HG02759 (cell line): ENCODE measurements around the gene TBL1X.

Experiments
- ATAC-seq: cut with Tn5 transposase; IDR thresholded peaks from one replicate; pipeline ENCODE4 v1.9.1; 2021; ENCODE audit warnings: mild to moderate bottlenecking, moderate library complexity; ENCODE audit not compliant: unreplicated experiment

TBL1X gene

DNA sequence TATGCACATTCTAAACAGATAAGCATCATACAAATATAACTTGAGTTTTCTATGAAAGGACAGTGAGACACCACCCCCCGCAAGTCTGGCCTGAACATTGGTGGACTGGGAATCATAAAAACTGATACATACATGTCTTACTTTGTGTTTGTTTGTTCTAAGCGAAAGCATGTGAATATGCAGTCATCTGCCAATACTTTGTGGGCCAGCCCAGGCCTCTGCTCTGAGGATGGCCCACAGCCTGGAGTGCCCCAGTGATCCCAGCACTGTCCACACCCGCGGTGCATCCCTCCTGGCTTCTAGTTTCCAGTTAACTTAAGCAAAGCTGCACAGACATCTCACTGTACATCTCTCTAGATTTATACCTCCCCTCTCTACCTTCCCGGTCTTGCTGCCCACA lies 154.3 kb downstream of the TBL1X start:
- no peak for ATAC-seq

DNA sequence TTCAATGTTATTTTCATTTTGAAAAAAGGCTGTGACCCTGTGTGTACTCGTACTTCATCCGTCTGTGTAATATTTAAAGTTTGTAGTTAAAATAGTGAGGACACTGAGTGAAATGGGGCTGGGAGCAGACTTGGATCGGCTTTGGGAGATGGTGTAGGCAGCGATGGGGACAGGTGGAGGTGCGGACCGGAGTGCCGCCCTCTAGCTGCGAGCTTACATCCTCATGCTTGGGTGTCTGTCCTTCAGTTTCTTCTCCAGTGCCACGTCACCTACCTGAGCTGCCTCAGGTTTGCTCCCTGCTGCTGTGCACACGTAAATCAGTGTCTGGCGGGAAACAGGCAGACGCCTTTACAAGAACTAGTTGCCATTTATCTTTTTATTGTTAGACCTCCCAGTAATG lies 154.7 kb downstream of the TBL1X start:
- no peak for ATAC-seq

DNA sequence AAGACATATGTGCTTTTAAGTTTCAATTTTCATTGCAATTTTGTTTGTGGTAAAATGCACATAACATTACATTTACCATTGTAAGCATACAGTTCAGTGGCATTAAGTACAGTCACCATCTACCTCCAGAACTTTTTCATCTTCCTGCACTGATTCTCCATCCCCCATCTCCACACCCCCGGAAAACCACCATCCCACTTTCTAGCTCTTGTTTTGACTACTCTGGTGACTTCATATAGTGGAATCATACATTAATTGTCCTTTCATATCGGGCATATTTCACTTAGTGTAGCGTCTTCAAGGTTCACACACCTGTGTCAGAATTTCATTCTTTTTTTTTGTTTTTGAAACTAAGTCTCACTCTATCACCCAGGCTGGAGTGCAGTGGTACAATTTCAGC lies 157.3 kb downstream of the TBL1X start:
- no peak for ATAC-seq

DNA sequence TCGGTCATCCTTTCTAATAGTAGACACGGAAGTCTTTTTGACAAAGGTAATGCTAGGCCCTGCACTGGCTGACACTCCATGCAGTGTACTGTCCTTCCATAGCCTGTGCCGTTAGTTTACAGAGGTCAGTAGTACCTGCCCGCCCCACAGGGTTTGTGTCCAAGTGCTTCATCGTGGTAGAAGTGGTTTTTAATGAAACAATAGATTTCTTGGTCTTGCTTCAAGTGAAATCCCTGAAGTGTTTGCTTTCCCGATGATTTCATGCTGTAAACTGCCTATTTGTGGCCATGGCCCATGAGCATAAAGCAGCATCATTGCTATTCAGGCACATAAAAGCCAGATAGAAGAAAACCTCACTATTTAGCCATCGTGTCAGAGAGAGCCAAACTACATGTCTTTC lies 161.5 kb downstream of the TBL1X start:
- ATAC-seq: no peak

DNA sequence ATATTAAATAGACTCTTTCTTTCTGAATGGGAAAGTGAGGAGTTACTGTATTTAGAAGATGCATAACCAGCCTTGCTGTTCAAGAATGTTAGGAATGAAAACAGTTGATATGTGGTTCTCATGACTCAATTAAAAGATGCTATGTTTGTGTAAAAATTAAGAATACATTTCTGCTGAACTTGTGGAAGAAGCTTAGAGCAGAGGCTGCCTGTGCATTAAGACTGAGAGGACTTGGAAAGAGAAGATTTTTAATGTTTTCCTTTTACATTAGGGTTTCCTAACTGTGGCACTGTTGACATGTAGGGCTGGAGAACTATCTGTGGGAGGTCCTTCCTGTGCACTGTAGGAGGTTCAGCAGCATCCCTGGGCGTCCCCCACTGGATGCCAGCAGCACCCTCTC lies 163.1 kb downstream of the TBL1X start:
- ATAC-seq: no peak

DNA sequence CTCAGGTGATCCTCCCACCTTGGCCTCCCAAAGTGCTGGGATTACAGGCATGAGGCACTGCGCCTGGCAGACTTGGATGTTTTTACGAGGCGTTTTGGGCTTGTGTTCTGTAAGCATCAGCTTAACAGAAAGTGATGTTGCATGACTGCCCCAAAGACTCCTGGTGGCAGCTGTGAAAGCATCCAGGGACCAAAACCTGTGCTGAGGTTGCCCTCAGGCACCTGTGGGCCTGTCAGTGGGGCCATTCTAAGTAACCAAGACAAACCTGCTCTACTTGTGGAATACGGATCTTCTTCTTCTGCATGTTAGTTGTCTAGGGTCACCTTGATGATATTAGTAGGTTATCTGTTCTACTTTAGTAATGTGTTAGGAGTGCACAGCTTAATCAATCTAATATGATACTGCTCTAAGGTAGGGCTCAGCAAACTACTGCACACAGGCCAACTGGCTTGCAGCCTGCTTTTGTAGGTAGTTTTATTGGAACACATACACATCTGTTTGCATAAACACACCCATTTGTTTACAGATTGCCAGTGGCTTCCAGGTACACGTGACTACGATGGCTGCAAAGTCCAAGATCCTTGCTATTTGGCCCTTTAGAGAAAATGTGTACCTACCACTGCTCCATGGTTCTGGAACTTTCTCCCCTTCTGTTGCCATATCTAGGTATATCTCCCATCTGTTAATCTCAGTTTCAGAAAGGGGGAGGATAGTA lies 164.1 kb downstream of the TBL1X start:
- no peak for ATAC-seq

DNA sequence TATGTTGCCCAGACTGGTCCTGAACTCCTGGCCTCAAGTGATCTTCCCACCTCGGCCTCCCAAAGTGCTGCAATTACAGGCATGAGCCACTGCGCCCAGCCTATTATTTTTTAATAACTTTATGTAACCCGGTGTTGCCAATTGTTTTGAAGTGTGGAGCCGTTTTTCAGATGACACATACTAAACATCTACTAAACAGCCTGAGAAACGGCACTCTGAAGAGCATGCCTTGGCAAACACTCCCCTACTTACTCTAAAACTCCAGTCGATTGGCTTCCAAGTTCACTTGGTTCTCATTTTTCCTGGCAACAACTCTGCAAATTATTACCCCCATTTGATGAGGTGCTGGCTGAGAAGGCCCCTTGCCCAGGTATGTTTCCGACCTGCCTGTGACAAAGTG lies 169.7 kb downstream of the TBL1X start:
- ATAC-seq: no peak

DNA sequence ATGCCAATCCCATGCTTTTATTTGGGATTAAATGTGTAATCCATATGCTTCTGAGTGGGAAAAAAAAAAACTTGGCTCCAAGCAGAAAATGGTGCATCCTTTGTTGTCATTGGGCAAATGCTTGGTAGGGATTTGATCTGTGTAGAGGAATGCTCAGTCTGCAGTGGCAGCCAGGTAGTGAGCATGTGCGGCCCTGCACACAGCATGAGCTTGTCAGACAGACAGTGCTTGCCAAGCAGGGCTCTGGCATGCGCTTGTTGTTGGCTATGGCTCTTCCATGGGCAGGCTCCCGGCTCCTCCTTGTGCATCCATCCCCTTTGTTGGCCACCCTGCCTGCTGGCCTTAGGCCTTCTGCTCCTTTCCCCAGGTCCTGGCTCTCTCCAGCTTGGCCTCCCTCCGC lies 170.5 kb downstream of the TBL1X start:
- ATAC-seq: no peak

DNA sequence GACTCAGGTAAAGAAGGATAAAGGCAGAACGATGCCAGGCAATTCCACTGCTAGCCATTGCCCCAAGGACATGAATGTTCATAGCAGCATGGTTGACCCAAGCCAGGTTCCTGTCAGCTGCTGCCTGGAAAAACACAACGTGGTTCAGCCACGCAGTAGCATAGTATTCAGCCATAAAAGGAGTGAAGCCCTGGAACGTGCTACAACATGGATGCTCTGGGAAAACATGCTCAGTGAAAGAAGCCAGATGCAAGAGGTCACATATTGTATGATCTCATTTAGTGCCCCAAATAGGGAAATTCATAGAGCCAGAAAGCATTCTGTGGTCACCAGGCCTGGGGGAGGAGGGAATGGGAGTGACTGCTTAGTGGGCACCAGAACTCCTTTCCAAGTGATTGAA lies 170.9 kb downstream of the TBL1X start:
- ATAC-seq: no peak

DNA sequence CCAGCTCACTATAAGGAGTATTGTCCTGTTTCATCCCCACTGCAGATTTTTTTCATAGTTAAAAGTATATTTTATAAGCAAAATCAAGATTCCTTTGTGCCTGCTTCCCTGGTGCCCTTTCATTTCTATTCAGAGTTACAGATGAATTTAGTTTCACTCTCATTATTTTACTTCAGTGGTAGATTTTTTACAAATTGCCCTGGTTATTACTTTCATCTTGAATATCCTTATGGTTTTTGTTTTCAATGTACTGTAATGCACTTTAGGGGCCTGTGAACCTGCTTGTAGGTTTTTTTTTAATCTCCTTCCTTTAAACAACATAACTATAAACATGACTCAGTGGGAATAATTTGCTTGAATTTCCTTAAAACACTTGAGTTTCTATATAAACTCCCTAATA lies 174.0 kb downstream of the TBL1X start:
- ATAC-seq: no peak

DNA sequence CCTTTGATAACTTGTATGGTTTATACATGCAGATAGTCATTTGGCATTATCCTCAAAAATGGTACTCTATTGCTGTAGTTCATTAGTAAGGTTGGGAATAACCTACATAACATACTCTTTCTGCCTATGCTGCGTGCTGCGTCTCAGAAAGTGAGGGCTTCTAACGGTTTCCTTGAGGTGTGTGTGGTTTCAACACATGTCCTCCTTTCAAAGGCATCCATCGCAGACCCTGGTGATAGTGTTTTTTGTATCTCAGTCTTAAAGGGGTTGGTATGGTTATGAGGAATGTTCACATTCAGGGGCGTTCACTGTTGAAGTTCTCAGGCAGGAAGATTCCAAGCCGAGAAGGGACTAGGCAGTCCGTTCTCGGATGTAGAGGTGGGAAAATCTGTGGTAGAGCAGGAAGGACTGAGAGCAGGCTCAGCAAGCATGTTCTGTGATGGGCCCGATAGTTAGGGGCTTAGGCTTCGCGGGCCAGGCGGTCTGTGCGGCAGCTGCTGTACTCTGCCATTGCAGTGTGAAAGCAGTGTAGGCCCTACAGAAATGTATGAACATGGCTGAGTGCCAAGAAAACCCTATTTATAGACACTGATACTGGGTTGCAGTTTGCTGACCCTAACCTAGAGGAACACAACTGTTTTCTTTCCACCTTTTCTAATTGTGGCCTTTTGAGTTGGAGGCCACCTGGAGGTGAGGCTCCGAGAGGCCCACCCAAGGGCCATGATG lies 177.6 kb downstream of the TBL1X start:
- no peak for ATAC-seq

DNA sequence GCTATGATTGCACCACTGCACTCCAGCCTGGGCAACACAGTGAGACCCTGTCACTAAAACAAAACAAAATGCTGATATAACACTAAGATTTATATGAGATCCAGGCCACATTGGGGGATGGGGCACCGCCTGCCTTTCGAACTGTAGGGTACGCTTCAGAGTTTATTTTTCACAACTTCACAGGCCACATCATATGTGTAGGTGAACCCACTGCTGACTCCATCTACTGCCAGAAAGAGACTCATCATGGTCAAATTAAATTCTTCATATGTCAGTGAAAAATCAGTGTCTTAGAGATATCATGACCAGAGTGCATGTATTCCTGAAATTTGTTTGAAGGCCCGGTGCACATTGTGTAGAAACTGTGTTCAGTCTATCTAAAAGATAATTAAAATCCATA lies 178.9 kb downstream of the TBL1X start:
- no peak for ATAC-seq

DNA sequence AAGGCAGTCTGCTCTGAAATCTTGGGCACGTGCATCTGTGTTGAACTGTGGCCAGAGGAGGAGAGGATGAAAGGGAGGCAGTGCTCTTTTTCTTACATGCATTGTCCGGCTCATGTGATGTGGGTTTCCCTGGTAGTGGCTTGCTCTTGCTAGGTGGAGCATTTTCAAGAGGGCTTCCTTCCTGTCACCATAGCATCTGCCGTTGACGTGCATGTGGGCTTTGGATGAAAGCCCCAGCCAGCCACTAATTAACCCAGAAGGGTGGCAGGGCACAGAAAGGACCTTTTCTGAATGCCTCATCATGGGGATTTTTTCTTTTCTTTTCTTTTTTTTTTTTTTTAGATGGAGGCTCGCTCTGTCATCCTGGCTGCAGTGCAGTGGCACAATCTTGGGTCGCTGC lies 179.5 kb downstream of the TBL1X start:
- peak; percentile 97 for ATAC-seq

DNA sequence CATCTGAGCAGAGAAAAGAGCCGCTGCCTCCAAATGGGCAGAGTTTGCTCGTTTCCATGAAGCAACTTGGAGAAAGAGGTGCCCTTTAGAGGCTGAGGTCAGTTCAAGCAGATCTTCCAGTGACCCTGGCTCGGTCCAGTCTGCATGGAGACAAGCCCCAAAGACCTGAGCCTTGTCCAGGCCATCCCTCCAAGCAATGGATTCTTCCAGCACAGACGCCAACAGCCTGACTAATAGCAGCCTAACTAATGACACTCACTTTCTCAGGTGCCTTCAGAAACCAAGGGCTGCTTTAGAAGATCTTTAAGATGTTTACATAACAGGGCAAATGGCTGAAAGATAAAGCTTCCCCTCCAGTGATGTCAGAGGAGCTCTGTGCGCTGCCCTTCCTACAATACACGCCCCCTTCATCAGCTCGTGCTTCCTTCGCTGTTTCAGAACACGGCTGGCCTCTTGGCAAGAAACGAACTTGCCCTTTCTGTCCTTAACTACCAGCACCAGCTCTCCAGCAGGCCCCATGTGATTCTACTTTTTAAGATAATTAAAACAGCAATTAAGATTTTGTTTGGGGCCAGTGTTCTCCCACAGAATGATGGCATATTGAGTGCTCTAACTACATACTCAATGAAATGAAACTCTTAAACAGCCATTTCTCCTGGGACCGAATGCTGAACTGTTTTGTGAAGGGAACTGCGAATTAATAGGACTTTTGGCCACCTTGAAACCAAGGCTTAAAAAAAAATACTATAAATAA lies 181.8 kb downstream of the TBL1X start:
- ATAC-seq: no peak

DNA sequence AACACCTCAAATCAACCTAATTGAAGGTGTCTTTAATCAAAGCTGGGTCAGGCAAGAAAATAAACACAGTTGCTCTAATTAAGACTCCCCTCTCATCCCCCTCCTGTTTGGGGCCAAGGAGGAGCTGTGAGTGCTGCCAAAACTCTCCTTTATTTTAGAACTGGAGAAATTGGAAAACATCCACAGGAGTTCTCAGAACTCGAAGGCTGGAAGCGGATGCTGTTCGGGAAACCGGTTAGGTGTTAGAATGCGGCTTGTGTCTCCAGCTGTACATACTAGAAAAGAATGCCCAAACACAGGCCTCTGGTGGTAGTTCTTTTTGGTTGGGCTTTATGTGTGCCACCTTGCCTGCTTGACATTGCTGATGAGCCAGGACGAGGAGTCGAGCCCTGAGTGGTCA lies 182.6 kb downstream of the TBL1X start:
- ATAC-seq: no peak

DNA sequence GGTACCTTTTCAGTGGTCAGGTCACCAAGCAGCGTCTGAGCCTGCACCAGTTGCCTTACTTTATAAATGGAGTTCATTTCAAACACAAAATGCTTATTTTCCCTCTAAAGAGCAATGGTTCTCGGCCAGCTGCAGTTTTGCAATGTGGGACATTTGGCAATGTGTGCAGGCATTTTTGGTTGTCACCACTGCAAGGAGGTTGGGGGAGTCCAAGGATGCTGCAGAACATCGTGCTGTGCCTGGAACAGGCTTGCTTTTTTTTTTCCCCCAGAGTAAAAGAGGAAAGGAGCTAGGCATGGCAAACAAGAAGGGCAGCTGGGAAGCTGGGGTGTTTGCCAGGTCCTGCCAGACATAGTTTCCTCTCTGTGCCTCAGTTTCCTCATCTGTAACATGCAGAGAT lies 185.2 kb downstream of the TBL1X start:
- no peak for ATAC-seq

DNA sequence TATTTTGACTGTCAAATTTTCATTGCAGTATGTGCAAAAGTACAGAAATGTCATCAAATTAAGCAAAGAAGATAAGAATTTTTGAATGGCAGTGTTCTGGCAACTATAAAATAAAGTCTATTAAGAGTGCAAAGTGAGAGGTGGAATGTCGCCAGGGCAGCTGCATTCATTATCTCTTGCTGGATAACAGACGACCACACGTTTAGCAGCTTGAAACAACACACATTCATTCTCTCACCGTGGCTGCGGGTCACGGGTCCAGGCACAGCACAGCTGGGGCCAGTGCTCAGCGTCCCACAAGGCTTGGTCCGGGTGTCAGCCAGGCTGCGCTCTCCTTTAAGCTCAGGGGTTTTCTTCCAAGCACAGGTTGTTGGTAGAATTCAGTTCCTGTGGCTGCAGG lies 186.9 kb downstream of the TBL1X start:
- no peak for ATAC-seq

DNA sequence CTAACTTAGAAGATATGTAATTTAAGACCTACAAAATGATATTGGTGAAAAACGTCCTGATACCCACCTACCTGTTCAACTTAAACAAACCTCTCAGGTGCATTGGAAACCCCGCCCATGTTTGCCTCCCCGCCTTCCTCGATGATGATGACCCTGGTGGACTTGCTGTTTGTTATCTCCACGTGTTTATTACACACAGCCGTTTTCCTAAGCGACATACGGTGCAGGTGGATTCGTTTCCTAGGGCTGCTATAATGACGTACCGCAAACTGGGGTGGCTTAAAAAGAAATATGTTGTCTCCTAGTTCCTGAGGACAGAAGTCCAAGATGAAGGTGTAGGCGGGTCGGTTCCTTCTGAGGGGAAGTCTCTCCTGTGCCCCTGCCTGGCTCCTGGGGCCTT lies 190.1 kb downstream of the TBL1X start:
- ATAC-seq: no peak

DNA sequence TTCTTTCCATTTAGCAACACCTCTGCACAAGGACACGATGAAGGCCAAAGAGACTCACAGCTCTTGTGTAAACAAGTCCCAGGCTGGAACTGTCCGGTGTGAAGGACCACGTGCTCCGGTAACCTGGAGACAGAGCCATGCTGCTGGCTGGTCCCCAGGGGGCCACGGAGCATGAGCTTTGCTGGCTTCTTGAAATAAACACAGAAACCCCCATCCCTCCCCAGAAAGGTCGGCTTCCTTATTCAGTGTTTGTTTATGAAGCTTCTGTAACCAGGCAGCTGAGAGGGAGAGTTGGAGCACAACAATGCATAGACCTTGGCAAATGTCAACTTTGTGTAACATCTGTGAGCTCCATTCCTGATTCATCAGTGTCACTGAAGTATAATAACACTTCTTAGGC lies 191.4 kb downstream of the TBL1X start:
- ATAC-seq: no peak

DNA sequence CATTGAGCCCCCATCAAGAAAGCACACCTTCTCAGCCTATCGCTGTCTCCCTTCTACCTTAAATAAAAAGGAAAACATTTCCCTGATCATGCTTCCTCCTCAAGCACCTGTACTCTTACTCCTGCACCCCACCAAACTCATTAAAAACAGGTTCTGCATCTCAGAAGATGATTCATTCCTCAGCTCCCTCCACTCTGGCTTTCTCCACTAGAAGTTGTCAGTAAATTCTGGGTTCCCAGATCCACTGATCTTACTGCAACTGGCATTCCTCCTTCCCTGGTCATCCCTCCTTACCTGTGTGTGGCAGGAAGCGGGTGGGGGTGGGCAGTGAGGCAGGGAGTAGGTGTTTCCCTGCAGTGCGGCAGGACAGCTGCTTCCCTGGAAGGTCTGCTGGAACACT lies 192.0 kb downstream of the TBL1X start:
- ATAC-seq: no peak

DNA sequence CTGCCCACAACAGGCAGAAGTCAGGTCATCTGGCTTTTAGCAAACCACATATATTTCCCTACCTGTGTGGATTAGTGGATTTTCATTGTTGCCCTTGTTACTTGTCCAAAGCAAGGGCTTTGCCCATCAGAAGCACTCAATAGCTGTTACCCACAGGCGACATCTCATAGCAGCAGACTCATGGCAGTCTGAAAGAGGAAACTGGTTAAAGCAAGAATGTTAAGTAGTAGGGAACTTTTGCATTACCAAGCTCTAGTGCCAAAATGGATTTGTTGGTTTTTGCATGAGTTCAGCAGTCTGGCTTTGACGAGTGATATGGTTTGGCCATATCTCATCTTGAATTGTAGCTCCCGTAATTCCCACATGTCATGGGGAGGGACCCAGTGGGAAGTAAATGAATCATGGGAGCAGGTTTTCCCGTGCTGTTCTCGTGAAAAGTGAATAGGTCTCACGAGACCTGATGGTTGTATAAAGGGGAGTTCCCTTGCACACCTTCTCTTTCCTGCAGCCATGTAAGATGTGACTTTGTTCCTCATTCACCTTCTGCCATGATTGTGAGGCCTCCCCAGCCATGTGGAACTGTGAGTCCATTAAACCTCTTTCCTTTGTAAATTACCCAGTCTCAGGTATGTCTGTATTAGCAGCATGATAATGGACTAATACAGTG lies 192.9 kb downstream of the TBL1X start:
- ATAC-seq: no peak

DNA sequence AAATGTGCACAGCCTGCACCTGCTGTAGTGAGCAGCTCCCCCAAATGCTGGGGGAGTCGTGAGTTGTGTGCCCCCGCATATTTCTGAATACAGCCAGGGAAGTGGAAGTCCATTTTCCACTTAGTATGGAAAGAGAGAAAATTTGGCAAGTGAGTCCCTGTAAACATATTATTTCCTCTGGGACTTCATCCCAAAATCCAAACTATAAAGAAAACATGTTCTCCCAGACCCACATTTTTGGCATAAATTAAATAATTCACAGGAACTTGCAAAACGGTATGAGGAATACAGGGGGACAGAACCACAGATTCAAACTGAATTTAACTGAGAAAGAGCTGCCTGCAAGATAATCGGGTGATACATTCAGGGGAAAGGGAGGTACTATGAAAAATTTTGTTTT lies 193.6 kb downstream of the TBL1X start:
- ATAC-seq: no peak
